Measurements from ENCODE around the gene JUNB.

The JUNB gene

DNA sequence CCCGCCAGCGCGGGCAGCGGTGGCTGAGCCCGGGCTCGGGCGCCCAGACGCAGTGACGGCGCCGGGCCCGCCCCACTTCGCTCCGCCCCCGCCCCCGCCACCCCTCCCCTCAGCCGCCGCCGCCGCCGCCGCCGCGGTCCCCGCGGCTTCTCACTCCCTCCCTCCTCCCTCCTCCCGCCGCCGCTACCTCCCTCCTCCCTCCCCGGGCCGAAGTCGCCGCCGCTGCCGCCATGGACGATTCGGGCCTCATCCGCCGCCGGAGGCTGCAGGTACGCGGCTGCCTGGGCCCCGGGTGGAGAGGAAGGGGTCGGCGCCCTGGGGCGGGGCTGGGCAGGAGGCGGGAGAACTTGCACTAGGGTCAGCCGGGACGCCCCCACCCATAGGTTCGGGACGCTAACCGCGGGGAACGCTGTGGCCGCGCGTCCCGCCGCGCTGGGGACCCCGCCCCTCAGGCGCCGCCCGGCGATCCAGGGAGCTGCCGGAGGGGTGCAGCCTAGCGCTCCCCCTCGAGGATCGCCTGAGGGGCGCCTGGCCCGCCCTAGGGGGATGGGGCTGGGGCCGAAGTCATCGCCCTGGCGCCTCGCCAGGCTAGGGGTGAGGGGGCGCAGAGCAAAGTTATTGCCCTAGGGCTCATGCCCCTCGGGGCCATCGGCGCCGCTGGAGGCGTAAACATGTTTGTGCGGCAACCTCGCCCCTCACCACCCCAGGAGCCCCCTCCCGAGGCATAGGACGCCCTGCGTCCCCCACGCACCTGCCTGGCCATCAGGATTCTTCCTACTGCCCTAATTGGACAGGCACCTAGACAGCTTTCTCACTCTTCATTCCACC lies 42.7 kb downstream of the JUNB start:
- Mint-ChIP-seq H3K27ac (no peak overlapping the region), H3K36me3 (ENCODE audit: low read depth) (no peaks in the 10 kb centered on the region), H3K4me1 (peaks cover 23% of the 10 kb centered on the region), H3K9me3 (no peaks in the 10 kb centered on the region), H3K4me3 (peak overlapping the region; percentile 59), H3K27me3 (peaks cover 76% of the 10 kb centered on the region)
- DNase-seq (peak; percentile 46), ATAC-seq (peak; percentile 7)

GRCh38 chr19:12834566-12834943 lies 43.3 kb downstream of the JUNB start, which contains the start of gene RTBDN:
Gene RTBDN, minus strand, starts transcription at chr19:12834579. Its CDS starts 4,600 bp downstream, at chr19:12829979.
- Mint-ChIP-seq H3K27me3 (peaks cover 78% of the 10 kb centered on the region), H3K4me1 (peaks cover 28% of the 10 kb centered on the region), H3K9me3 (no peaks in the 10 kb centered on the region), H3K4me3 (peak within 1 kb of the TSS; percentile 59), H3K27ac (no peak within 1 kb of the TSS), H3K36me3 (ENCODE audit: low read depth) (no peaks in the 10 kb centered on the region)
- ATAC-seq = no peak
- peak; percentile 14 for DNase-seq

GRCh38 chr19:12834976-12835757 lies 43.9 kb downstream of the JUNB start:
- H3K4me3 Mint-ChIP-seq = peak overlapping the region; percentile 59
- no peak overlapping the region for H3K27ac Mint-ChIP-seq
- no peak for ATAC-seq
- H3K27me3 Mint-ChIP-seq = peaks cover 78% of the 10 kb centered on the region
- peak; percentile 39 for DNase-seq
- H3K4me1 Mint-ChIP-seq = peaks cover 28% of the 10 kb centered on the region
- H3K9me3 Mint-ChIP-seq = no peaks in the 10 kb centered on the region
- H3K36me3 Mint-ChIP-seq (ENCODE audit: low read depth) = no peaks in the 10 kb centered on the region

GRCh38 chr19:12836529-12836863 lies 45.2 kb downstream of the JUNB start:
- H3K4me1 Mint-ChIP-seq = peaks cover 38% of the 10 kb centered on the region
- H3K36me3 Mint-ChIP-seq (ENCODE audit: low read depth) = no peaks in the 10 kb centered on the region
- no peak overlapping the region for H3K4me3 Mint-ChIP-seq
- H3K27me3 Mint-ChIP-seq = peaks cover 79% of the 10 kb centered on the region
- no peak for DNase-seq
- ATAC-seq = no peak
- H3K27ac Mint-ChIP-seq = no peak overlapping the region
- H3K9me3 Mint-ChIP-seq = no peaks in the 10 kb centered on the region

DNA sequence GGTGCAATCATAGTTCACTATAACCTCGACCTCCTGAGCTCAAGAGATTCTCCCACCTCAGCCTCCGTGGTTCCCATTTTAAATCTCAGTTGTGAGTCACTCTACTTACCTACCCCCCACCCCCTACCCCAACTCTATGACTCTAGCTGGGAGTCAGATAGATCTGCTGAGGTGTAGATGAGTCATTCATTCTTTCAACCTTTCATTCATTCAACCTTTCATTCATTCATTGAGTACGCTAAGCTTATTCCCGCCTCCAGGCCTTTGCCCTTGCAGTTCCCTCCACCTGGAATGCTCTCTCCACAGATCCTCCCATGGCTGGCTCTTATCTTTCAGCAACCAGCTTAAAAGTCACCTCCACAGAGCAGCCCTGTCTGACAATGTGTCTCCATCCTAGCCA lies 45.9 kb downstream of the JUNB start:
- no peaks in the 10 kb centered on the region for H3K9me3 Mint-ChIP-seq
- ATAC-seq (peak; percentile 45), DNase-seq (no peak)
- H3K4me3 Mint-ChIP-seq = no peak overlapping the region
- peaks cover 40% of the 10 kb centered on the region for H3K4me1 Mint-ChIP-seq
- no peaks in the 10 kb centered on the region for H3K36me3 Mint-ChIP-seq (ENCODE audit: low read depth)
- peaks cover 78% of the 10 kb centered on the region for H3K27me3 Mint-ChIP-seq
- H3K27ac Mint-ChIP-seq = no peak overlapping the region

DNA sequence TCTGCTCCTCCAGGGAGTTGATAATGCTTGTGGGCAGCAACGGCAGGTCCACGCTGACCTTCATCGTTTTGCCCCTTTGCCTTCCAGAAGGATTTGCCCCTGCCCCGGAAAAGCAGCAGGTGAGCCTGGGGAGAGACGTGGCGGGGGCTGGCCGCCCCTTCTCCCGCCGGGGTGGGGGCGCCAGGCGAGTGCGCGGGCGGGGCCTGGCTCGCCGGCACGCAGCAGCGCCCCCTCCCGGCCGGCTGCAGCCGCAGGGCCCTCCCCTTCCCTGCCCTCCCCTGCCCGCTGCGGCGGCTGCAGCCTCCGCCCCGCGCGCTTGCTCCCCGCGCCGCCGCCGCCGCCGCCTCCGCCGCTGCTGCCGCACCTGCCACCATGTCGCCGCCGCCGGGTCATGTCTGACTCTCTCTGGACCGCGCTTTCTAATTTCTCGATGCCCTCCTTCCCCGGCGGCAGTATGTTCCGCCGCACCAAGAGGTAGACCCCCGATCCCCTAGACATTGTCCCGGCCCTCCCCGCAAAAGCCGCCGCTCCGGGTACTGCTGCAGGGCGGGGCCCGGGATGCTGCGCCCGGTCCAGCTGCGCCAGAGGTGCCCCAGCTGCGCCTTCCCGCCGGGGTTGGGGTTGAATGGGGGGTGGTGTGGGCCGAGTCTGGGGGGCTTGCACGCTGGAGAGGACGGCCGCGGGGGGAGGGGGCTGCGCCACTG lies 47.0 kb downstream of the JUNB start, which contains the start of gene MAST1:
Gene MAST1, plus strand, starts transcription at position 334 of the 704 bp plus-strand sequence. Its CDS starts 58 bp downstream, at position 392.
- Mint-ChIP-seq H3K27ac (no peak within 1 kb of the TSS), H3K36me3 (ENCODE audit: low read depth) (no peaks in the 10 kb centered on the region), H3K4me1 (peaks cover 31% of the 10 kb centered on the region), H3K27me3 (peaks cover 76% of the 10 kb centered on the region), H3K4me3 (peak within 1 kb of the TSS; percentile 70), H3K9me3 (no peaks in the 10 kb centered on the region)
- ATAC-seq = peak; percentile 68
- peak; percentile 64 for DNase-seq

- DNase-seq = peak; percentile 13
- Mint-ChIP-seq H3K27ac (no peak overlapping the region), H3K4me1 (peaks cover 30% of the 10 kb centered on the region), H3K36me3 (ENCODE audit: low read depth) (no peaks in the 10 kb centered on the region), H3K4me3 (peak overlapping the region; percentile 70), H3K27me3 (peaks cover 79% of the 10 kb centered on the region), H3K9me3 (no peaks in the 10 kb centered on the region)
- no peak for ATAC-seq
These were observed 47.8 kb downstream of the JUNB start for GRCh38 chr19:12838886-12839756.

GRCh38 chr19:12840091-12841079 lies 49.1 kb downstream of the JUNB start:
- H3K4me1 Mint-ChIP-seq = peaks cover 26% of the 10 kb centered on the region
- ATAC-seq = no peak
- DNase-seq = peak; percentile 71
- no peaks in the 10 kb centered on the region for H3K9me3 Mint-ChIP-seq
- H3K27ac Mint-ChIP-seq = no peak overlapping the region
- no peaks in the 10 kb centered on the region for H3K36me3 Mint-ChIP-seq (ENCODE audit: low read depth)
- no peak overlapping the region for H3K4me3 Mint-ChIP-seq
- peaks cover 76% of the 10 kb centered on the region for H3K27me3 Mint-ChIP-seq

GRCh38 chr19:12841094-12841493 lies 49.8 kb downstream of the JUNB start:
- Mint-ChIP-seq H3K27me3 (peaks cover 72% of the 10 kb centered on the region), H3K9me3 (no peaks in the 10 kb centered on the region), H3K27ac (no peak overlapping the region), H3K4me1 (peaks cover 26% of the 10 kb centered on the region), H3K36me3 (ENCODE audit: low read depth) (no peaks in the 10 kb centered on the region), H3K4me3 (no peak overlapping the region)
- DNase-seq = no peak
- ATAC-seq = no peak

GRCh38 chr19:12842511-12842910 lies 51.2 kb downstream of the JUNB start:
- ATAC-seq = no peak
- DNase-seq = no peak
- Mint-ChIP-seq H3K4me1 (peaks cover 26% of the 10 kb centered on the region), H3K27me3 (peaks cover 72% of the 10 kb centered on the region), H3K36me3 (ENCODE audit: low read depth) (no peaks in the 10 kb centered on the region), H3K9me3 (no peaks in the 10 kb centered on the region), H3K4me3 (no peak overlapping the region), H3K27ac (no peak overlapping the region)

All from activated naive CD8-positive, alpha-beta T cell treated with anti-CD3 and anti-CD28 coated beads, Interleukin-2, amount 50 U/mL, for 24 hours (primary cell).